Activated CD4-positive, alpha-beta T cell treated with anti-CD3 and anti-CD28 coated beads, Interleukin-2, amount 10 ng/mL, durations not matched to agents 24 days and 14 days (primary cell): ENCODE results near the gene ARF4. TPM values are rescaled to one million over a fixed set of nuclear protein-coding genes. Genes with fewer than 3 reads are reported as not detected.
"Not testable (repeated sequence)": the region's sequence is repeated elsewhere in the genome, so short reads cannot be mapped to it uniquely, and the experiment has no call there.

Source experiments
- DNase-seq: peaks from one replicate; pipeline ENCODE4 v3.0.0; 2022
- H3K27ac Mint-ChIP-seq: one replicate; pipeline ENCODE4 v1.8.0; 2022; ENCODE audit warnings: mild to moderate bottlenecking, mixed read lengths
- H3K27me3 Mint-ChIP-seq: one replicate; pipeline ENCODE4 v1.8.0; 2022; ENCODE audit warnings: mixed read lengths
- H3K36me3 Mint-ChIP-seq: one replicate; pipeline ENCODE4 v1.8.0; 2022; ENCODE audit warnings: low read depth, mild to moderate bottlenecking, mixed read lengths
- H3K4me1 Mint-ChIP-seq: one replicate; pipeline ENCODE4 v1.8.0; 2021; ENCODE audit warnings: mixed read lengths
- H3K4me3 Mint-ChIP-seq: one replicate; pipeline ENCODE4 v1.8.0; 2022; ENCODE audit warnings: mild to moderate bottlenecking, moderate library complexity, mixed read lengths
- H3K9me3 Mint-ChIP-seq: one replicate; pipeline ENCODE4 v1.8.0; 2021; ENCODE audit warnings: mixed read lengths
- intact Hi-C: fragments of 100-400 bp; cut with micrococcal nuclease; formaldehyde crosslinking; loops from one replicate; pipeline ENCODE4 v1.15.1; 2023
- total RNA-seq: library from RNA; stranded (reverse); gene quantifications from 2 replicates; pipeline ENCODE4 v1.2.3, GENCODE V29; 2022

Gene ARF4
- total RNA-seq: 84.4 and 91.4 TPM in 2 replicates

- peaks cover 38% of the 10 kb centered on the region for H3K36me3 Mint-ChIP-seq
Observed at GRCh38 chr3:57597127-57597923, at the start of gene ARF4. Gene ARF4, minus strand, starts transcription at chr3:57597344. Its CDS starts 204 bp downstream, at chr3:57597140.

GRCh38 chr3:57646723-57647122, 49.6 kb upstream of the ARF4 start:
- H3K36me3 Mint-ChIP-seq: peaks cover 66% of the 10 kb centered on the region
- H3K4me1 Mint-ChIP-seq: peaks cover 14% of the 10 kb centered on the region
- H3K4me3 Mint-ChIP-seq: no peak overlapping the region
- peaks cover 12% of the 10 kb centered on the region for H3K9me3 Mint-ChIP-seq
- intact Hi-C loops: no loop called here
- peak overlapping the region; percentile 54 for H3K27ac Mint-ChIP-seq
- H3K27me3 Mint-ChIP-seq: no peaks in the 10 kb centered on the region
- no peak for DNase-seq

More at GRCh38 chr3:57597127-57597923, at the start of gene ARF4:
- H3K27ac Mint-ChIP-seq: peak within 1 kb of the TSS; percentile 99
- H3K4me1 Mint-ChIP-seq: peaks cover 32% of the 10 kb centered on the region
- intact Hi-C loops: loop anchor here (1.0 to 5.0 kb wide), 6 partner anchors 41 to 1040 kb away; partner anchors contain the start of genes APPL1, CCDC66, HTD2 and PDE12
- peak within 1 kb of the TSS; percentile 87 for H3K4me3 Mint-ChIP-seq
- DNase-seq: peak; percentile 100
- H3K27me3 Mint-ChIP-seq: no peaks in the 10 kb centered on the region
- H3K9me3 Mint-ChIP-seq: no peaks in the 10 kb centered on the region

GRCh38 chr3:57644740-57645139, 47.6 kb upstream of the ARF4 start:
- no peak for DNase-seq
- Mint-ChIP-seq H3K9me3 (peaks cover 12% of the 10 kb centered on the region), H3K27me3 (no peaks in the 10 kb centered on the region), H3K36me3 (peaks cover 61% of the 10 kb centered on the region), H3K27ac (no peak overlapping the region), H3K4me3 (no peak overlapping the region), H3K4me1 (peaks cover 14% of the 10 kb centered on the region)
- intact Hi-C loops: no loop called here

- H3K27ac Mint-ChIP-seq: no peak overlapping the region
- intact Hi-C loops: loop anchor here (10.0 kb wide), 1 partner anchor 217 kb away; no protein-coding TSS in a partner anchor
- no peaks in the 10 kb centered on the region for H3K9me3 Mint-ChIP-seq
- peaks cover 2% of the 10 kb centered on the region for H3K4me1 Mint-ChIP-seq
- H3K36me3 Mint-ChIP-seq: peaks cover 49% of the 10 kb centered on the region
- no peak overlapping the region for H3K4me3 Mint-ChIP-seq
- DNase-seq: no peak
- H3K27me3 Mint-ChIP-seq: no peaks in the 10 kb centered on the region
Observed at GRCh38 chr3:57637391-57637790, 40.2 kb upstream of the ARF4 start.

- not testable (repeated sequence) for H3K27ac Mint-ChIP-seq, H3K4me1 Mint-ChIP-seq, H3K4me3 Mint-ChIP-seq, H3K9me3 Mint-ChIP-seq, DNase-seq, H3K27me3 Mint-ChIP-seq
- peaks cover 41% of the 10 kb centered on the region for H3K36me3 Mint-ChIP-seq
- intact Hi-C loops: loop anchor here (10.0 kb wide), 1 partner anchor 221 kb away; no protein-coding TSS in a partner anchor
Observed at GRCh38 chr3:57634259-57634658, 37.1 kb upstream of the ARF4 start.

- Mint-ChIP-seq H3K27ac (no peak overlapping the region), H3K36me3 (peaks cover 49% of the 10 kb centered on the region), H3K4me3 (no peak overlapping the region), H3K4me1 (no peaks in the 10 kb centered on the region), H3K9me3 (no peaks in the 10 kb centered on the region), H3K27me3 (no peaks in the 10 kb centered on the region)
- no peak for DNase-seq
- intact Hi-C loops: no loop called here
Observed at GRCh38 chr3:57627976-57628375, 30.8 kb upstream of the ARF4 start.

- no peaks in the 10 kb centered on the region for H3K9me3 Mint-ChIP-seq
- no peak overlapping the region for H3K27ac Mint-ChIP-seq
- peaks cover 2% of the 10 kb centered on the region for H3K4me1 Mint-ChIP-seq
- intact Hi-C loops: no loop called here
- H3K4me3 Mint-ChIP-seq: no peak overlapping the region
- H3K36me3 Mint-ChIP-seq: peaks cover 47% of the 10 kb centered on the region
- DNase-seq: no peak
- no peaks in the 10 kb centered on the region for H3K27me3 Mint-ChIP-seq
Observed at GRCh38 chr3:57624801-57625200, 27.7 kb upstream of the ARF4 start.

GRCh38 chr3:57622362-57622761, 25.2 kb upstream of the ARF4 start:
- Mint-ChIP-seq H3K27ac (no peak overlapping the region), H3K4me3 (no peak overlapping the region), H3K9me3 (peaks cover 5% of the 10 kb centered on the region), H3K4me1 (peaks cover 2% of the 10 kb centered on the region), H3K27me3 (no peaks in the 10 kb centered on the region), H3K36me3 (peaks cover 38% of the 10 kb centered on the region)
- no peak for DNase-seq
- intact Hi-C loops: no loop called here

- peaks cover 3% of the 10 kb centered on the region for H3K4me1 Mint-ChIP-seq
- intact Hi-C loops: no loop called here
- H3K27me3 Mint-ChIP-seq: no peaks in the 10 kb centered on the region
- H3K9me3 Mint-ChIP-seq: peaks cover 5% of the 10 kb centered on the region
- peaks cover 17% of the 10 kb centered on the region for H3K36me3 Mint-ChIP-seq
- no peak overlapping the region for H3K27ac Mint-ChIP-seq
- no peak for DNase-seq
- no peak overlapping the region for H3K4me3 Mint-ChIP-seq
Observed at GRCh38 chr3:57617739-57618138, 20.6 kb upstream of the ARF4 start.

GRCh38 chr3:57616233-57616632, 19.1 kb upstream of the ARF4 start:
- H3K36me3 Mint-ChIP-seq: peaks cover 17% of the 10 kb centered on the region
- H3K9me3 Mint-ChIP-seq: peaks cover 5% of the 10 kb centered on the region
- no peaks in the 10 kb centered on the region for H3K27me3 Mint-ChIP-seq
- peaks cover 2% of the 10 kb centered on the region for H3K4me1 Mint-ChIP-seq
- no peak overlapping the region for H3K27ac Mint-ChIP-seq
- DNase-seq: no peak
- intact Hi-C loops: no loop called here
- no peak overlapping the region for H3K4me3 Mint-ChIP-seq

GRCh38 chr3:57611870-57612269, 14.7 kb upstream of the ARF4 start:
- peaks cover 39% of the 10 kb centered on the region for H3K36me3 Mint-ChIP-seq
- H3K27ac Mint-ChIP-seq, intact Hi-C loops, H3K9me3 Mint-ChIP-seq, H3K27me3 Mint-ChIP-seq, DNase-seq, H3K4me3 Mint-ChIP-seq, H3K4me1 Mint-ChIP-seq: not testable (repeated sequence)

GRCh38 chr3:57605683-57606082, 8.5 kb upstream of the ARF4 start:
- Mint-ChIP-seq H3K27me3 (no peaks in the 10 kb centered on the region), H3K4me3 (no peak overlapping the region), H3K4me1 (no peaks in the 10 kb centered on the region), H3K9me3 (peaks cover 12% of the 10 kb centered on the region), H3K27ac (no peak overlapping the region), H3K36me3 (peaks cover 62% of the 10 kb centered on the region)
- DNase-seq: no peak
- intact Hi-C loops: no loop called here

- intact Hi-C loops: no loop called here
- DNase-seq: no peak
- Mint-ChIP-seq H3K27ac (no peak overlapping the region), H3K9me3 (peaks cover 12% of the 10 kb centered on the region), H3K4me3 (no peak overlapping the region), H3K4me1 (no peaks in the 10 kb centered on the region), H3K36me3 (peaks cover 59% of the 10 kb centered on the region), H3K27me3 (no peaks in the 10 kb centered on the region)
Observed at GRCh38 chr3:57604971-57605370, 7.8 kb upstream of the ARF4 start.

GRCh38 chr3:57600195-57600594, 3.1 kb upstream of the ARF4 start:
- Mint-ChIP-seq H3K27ac (peak overlapping the region; percentile 69), H3K36me3 (peaks cover 37% of the 10 kb centered on the region), H3K9me3 (peaks cover 4% of the 10 kb centered on the region), H3K4me3 (no peak overlapping the region), H3K27me3 (no peaks in the 10 kb centered on the region), H3K4me1 (peaks cover 13% of the 10 kb centered on the region)
- intact Hi-C loops: no loop called here
- no peak for DNase-seq
